ENCODE data around the gene CASR.

CASR gene

DNA sequence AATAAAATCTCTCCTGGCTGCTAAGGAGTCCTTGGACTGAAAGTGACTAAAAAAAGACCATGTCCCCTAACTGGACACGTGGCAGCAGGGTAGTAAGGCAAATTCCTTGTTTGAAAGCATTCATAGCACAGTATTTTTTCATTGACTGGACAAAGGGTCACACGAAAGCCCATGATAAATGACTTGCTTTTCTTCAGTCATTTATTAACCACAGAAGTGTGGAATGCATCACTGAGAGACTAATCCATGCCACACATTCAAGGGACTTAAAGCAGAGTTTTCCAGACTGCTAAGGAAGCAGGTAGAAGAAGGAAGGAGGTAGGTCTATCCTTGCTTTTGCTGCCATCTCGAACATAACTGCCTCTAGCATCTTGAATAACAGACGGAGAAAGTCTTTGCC, 31.2 kb downstream of the CASR start:
- DNase-seq (ENCODE audit: low read depth in 2 of 2): no peak

DNA sequence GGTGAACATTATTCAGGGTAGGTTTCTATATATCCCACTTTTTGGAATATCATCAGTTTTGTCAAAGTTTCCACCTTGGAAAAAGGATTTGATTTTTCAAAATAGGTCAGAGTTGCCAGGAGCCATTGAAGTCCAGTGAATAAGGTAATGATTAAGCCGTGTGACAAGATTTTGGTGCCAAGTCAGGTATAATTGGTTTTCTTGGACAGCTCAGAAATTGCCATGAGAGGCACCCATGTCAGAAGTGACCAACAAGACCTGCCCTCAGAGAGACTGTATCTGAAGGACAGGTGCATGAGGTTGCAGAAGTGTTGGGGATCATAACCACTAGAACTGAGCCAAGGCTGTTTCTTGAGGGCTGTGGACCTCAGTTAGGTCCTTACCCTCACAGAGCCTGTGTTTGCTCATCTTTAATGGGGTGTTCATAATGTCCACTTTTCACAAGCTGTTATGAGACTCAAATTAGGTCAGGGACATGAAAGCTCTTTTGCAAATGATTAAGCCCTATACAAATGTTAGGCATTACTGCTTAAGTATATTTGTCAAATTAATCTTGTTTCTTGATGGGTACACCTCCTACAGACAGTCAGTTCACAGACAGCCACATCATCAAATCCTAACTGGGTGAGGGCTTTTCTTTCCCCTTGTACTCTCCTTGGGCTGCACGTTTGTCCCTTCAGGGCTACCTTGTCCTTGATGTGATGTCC, 32.3 kb downstream of the CASR start:
- no peak for DNase-seq (ENCODE audit: low read depth in 2 of 2)

DNA sequence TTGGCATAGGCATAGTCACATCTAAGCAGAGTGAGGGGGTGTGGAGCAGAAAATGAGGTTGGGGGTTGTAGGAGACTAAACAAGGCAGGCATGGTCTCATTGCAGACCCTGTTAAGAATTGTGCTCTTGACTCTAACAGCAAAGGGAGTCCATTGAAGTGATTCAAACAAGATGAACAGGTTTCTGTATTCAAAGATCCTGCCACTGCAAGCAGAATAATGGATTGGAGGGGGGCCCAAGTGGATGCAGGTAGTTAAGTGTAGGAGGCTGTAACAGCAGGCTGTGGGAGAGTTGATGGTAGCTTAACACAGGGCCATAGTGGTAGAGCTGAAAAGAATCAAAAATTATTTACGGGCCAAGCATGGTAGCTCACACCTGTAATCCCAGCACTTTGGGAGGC, 34.4 kb downstream of the CASR start:
- DNase-seq (ENCODE audit: low read depth in 2 of 2): no peak

DNA sequence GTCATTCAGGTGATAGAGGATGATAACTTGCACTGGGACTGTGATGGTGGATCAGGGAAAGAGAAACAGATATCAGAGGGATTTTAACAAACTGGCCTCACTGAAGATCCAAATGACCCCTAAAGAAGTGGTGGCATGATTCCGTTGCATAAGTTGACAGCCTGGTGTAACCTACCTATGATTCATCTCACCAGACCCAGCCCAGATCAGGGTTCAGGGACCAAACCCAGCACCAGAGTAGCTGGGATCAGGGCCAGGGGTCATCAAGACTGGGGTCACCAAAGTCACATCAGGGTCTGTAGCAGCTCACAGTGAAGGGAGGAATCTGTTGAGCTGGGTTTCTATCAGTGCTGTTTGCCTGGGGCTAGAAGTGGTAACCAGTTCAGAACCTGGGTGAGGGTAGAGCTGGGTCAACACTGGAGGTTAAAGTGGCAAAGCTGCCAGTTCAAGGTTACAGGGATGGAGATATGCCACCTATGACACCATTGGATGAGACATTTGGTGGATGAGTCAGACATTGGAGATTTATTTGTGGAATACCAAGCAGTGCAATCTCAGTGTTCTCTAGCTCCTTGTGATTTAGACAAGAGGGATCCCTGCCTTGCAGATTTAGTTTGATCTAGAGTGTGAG, 35.9 kb downstream of the CASR start:
- no peak for DNase-seq (ENCODE audit: low read depth in 2 of 2)

DNA sequence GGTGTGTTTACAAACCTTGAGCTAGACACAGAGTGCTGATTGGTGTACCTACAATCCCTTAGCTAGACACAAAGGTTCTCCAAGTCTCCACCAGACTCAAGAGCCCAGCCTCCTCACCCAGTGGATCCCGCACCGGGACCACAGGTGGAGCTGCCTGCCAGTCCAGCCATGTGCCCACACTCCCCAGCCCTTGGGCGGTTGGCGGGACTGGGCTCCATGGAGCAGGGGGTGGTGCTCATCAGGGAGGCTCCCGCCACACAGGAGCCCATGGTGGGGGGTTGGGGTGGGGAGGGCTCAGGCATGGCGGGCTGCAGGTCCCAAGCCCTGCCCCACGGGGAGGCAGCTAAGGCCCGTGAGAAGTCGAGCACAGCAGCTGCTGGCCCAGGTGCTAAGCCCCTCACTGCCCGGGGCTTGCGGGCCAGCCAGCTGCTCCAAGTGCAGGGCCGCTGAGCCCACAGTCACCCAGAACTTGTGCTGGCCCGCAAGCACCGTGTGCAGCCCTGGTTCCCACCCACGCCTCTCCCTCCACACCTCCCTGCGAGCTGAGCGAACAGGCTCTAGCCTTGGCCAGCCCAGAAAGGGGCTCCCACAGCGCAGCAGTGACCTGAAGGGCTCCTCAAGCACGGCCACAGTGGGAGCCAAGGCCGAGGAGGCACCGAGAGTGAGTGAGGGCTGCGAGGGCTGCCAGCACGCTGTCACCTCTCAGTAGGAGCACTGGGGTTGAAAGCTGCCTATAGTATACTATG, 43.7 kb downstream of the CASR start:
- no peak for DNase-seq (ENCODE audit: low read depth in 2 of 2)

DNA sequence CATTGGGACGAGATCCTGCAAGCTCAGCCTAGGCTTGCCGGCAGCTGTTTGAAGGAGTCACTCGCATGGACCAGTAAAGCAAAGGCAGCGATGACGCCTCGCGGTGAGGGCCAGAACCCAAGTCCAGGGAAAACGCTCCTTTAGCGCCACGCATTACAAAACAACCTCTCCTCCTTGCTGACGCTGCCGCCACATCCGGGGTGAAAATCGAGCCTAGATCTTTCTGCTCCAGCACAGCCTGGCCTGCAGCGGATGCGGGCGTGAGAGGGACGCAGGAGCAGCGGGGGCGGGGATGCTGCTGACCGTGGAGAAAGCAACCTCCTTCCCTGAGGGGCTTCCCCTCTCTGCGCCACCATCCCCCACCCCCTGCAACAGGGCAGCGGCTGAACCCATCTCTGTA, 46.7 kb downstream of the CASR start:
- no peak for DNase-seq (ENCODE audit: low read depth in 2 of 2)

DNA sequence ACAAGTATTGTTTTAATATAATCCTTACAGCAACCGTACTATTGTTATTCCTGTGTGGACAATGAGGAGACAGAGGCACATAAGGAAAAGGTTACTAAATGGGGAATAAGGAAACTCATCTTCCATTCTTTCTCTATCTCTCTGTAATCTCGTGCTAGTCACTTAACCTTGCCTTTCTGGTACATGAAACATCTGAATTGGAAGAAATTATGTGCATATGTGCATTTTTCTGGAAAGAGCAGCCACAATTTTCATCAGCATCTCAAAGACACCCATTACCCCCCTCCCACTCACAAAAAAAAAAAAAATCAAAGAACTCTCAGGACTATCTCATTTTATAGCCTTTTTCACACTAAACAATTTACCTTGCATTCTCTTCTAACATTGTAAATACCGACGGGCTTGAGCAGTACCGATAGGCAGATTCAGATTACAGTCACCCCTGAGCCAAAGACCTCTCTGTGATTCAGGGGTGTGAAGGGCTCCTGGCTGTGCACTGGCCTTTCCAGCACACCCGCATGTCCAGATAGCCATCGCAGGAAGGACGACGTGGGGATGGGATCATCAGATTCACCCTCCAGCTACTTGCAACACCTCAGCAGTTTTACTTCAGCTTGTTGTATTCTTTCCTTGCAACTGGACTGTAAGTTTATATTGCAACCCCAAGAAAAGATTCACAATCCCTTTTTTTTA, 48.1 kb downstream of the CASR start:
- DNase-seq (ENCODE audit: low read depth in 2 of 2): no peak

DNA sequence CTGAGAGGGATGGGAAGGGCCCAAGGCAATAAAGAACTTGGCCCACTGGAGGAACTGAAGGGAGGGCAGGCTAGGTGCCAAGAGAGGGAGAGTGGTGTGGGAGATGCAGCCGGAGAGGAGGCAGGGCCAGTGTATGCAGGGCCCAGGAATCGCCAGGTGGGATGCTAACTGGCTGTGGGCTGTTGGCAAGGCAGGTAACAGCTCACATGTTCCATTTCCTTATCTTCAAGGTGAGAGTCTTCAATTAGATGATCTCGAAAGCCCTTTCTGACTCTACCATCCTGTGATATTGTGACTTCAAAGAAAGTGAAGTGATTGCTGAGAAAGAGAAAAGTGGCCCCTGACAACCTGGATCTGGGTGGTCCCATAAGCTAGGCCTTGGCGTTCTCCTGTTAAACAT, 49.0 kb downstream of the CASR start:
- no peak for DNase-seq (ENCODE audit: low read depth in 2 of 2)

DNA sequence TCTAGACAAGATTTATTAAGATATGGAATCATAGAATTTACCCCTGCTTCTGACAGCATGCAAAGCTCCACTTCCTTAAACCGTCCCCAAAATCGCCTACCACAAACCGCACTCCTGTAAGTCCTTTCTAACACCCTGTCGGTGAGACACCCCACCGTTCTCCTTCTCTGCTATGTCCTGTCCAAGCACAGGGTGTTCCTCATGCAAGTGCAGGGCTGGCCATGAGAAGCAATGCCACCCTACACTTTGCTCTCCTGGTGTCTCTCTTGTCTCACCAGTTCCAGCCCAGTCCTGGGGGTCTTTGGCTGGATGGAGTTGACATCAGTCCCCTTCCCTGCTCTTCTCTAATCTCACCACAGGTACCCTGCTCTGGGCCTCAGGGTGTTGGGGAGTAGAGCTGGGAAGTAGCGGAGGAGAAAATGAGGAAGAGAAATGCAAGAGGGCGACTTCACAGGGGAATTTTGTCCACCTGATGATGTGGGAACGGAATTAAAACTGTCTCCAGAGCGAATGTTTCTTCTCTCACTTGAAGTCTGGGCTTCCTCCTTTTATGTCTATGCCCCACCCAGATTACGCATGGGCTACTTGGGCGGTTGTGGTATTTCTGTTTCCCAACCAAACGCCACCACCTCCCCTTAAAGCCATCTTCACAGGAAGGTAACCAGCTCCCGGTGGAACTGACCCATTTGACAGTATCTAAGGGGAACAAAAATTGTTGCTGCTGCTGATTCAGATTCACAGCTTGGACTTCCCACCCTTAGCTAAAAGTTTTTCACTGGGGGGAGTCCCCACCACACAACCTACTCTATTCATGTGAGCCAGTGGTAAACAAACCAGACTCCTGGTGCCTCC, 49.9 kb downstream of the CASR start:
- DNase-seq (ENCODE audit: low read depth in 2 of 2): no peak

DNA sequence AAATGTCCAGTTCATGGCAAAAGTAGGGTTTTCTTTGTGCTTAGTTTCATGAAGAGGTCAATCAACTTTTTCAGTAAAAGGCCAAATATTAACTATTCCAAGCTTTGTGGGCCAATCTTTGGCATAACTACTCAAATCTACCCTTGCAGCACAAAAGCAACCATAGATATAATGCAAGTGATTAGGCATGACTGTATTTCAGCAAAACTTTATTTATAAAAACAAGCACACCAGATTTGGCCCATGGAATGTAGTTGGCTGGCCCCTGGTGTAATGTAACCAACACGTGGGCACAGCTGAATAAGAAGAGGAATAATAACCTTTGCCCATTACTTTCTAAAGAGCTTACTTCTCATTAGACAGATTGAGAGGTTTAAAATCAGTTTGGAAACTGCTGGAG, 50.6 kb downstream of the CASR start:
- DNase-seq (ENCODE audit: low read depth in 2 of 2): no peak

DNA sequence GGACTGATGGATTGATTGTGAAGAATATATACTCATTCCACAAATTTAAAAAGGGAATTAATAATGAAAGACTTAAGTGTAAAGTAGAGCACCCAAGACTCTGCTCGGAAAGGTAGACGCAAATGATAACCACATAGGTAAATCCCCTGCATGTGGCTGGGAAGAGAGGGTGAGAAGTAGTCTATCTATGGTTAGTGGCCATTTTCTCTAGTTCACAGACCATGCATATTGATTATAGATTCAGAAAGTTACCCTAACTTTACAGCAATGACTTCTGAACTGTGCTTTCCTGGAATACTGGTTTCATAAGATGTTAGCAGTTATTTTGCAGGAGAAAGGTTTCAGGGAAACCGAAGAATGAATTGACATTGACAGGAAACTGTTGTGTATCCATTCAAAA, 51.7 kb downstream of the CASR start:
- DNase-seq (ENCODE audit: low read depth in 2 of 2): no peak

DNA sequence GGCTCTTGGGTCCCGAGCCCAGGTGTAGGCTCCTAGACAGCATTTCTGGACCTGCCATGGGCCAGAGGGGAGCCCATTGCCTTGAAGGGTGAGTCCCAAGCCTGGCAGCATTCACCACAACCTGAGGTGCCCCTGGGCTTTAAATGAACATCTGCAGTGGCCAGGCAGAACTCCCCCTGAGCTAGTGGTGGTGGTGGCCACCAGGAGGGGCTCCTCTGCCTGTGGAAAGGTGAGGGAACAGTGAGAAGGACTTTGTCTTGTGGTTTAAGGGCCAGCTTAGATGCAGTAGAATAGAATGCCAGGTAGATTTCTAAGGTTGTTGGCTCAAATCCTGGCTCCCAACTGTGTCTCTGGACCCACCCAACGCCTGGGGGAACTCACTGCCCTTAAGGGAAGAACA, 55.6 kb downstream of the CASR start:
- no peak for DNase-seq (ENCODE audit: low read depth in 2 of 2)

DNA sequence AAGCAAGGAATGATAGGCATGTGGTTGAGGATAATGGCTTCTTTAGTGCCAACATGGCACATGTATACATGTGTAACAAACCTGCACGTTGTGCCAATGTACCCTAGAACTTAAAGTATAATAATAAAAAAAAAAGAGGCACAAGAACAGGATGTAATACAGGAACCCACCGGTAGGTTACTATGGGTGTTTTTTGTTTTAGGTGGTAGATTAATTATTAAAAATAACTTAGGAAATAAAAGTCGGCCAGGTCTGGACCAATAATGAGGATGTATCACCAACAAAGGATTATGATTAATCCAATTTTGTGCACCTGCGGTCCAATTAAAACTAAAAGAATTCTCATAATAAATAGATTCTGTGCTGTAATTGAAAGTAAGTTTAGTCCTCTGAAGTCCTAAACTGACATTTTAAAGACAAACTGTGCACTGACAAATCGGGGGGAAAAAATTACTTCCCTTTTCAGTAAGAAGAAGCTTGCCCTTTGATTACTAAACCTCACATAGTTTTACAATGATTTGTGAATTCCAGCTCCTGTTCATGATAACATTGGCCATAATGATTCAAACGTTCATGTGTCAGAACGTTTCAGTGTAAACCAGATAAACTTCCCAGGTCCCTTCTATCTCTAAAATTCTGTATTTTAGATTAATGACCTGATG, 62.2 kb downstream of the CASR start:
- DNase-seq (ENCODE audit: low read depth in 2 of 2): no peak

DNA sequence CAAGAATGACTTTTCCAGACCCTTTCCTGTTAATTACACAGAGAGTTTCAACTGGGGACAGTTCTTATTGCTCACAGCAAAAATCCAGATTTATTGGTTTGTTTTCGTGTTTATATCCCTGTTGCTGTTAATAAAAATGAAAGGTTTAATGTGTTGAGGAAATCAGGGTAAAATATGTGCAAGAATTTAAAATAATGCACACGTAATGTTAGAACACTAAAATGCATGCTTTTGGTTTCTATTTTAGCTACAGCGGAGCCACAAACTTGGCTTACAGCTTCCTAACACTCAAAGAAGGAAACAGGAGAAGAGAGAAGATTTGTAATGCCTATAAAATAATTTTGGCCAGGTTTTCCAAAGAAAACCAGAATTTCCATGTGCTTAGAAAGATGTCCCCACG, 62.7 kb downstream of the CASR start:
- no peak for DNase-seq (ENCODE audit: low read depth in 2 of 2)

DNA sequence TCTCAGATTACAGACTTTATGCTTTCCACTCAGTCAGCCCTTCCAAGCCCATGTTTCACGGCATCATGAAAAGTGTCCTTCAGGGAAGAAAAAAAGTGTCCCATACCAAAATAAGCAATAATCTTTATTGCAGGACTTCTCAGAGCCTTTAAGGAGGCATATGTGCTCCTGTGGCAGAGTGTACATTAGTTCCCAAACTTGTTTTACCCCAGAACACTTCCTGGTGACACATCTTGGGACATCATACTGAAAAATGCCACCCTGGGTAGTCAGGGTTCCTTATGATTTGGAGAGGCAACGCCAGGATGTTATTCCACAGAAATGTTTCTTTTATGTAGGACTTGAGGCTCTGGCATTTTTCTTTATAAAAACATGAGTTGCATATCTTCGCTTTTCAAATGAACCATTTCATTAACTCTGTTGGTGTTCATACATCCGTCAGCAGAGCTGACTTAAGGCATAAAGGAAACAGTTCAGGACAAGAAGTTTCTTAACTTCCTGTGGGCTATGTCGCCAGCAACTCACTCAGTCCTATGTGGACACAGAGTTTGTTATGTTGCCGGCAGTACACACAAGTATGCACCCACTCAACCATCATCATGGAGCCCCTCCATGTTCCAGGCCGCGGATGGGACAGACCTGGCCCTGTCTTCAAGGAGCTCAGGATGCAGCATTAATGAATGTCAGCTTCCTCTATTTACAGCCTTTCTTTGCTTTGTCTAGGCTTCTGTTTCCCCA, 63.8 kb downstream of the CASR start:
- no peak for DNase-seq (ENCODE audit: low read depth in 2 of 2)

DNA sequence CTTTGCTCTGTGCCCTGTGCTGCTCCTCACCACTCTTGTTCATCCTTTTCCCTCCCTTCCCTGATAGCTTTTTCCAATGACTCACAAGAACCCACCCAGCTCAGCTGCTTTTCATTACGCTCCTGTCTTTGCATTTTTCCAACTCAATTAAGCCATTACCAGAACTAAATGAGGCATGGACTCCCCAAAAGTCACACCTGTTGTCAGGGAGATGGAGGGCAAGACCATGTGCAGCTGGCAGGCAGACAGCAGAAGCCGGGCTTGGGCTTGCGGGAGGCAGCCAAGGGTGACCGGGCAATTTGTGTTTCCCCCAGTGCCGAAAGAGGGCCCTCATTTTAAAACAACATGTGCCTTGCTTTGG, 64.3 kb downstream of the CASR start:
- no peak for DNase-seq (ENCODE audit: low read depth in 2 of 2)

DNA sequence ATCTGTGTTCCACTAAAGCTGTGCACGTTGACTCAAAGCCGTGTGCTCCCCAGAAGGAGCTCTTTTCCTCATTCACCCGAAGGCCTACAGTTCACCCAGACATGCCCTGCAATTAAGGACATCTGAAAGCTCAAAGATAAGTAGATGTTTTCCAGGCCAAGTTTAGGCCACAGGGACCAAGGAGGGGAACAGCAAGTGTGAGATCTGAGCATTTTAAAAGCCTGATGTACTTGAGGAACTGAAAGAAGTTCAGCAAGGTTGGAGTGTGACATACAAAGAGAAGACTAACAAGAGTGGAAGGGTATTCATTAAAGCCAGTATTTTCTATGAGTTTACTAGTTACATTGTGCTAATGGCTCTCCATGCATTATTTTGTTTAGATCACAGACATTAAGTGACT, 68.0 kb downstream of the CASR start:
- DNase-seq (ENCODE audit: low read depth in 2 of 2): no peak

DNA sequence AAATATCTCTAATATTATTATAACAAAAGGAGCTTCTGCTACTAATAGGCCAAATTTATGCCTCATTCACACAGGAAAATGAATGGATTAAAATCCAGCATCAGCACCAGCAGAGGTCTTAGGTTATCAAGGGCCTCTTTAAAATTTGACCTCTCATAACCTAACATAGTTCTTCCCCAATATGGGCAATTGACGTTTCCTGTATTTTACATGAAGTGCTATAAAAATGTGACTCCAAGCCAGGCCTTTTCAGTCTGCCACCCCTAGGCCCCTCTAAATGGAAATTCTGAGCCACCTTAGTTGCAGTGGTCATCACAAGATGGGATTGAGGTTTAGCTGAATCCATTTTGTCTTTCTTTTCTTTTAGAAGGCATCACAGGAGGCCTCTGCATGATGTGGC, 70.1 kb downstream of the CASR start:
- DNase-seq (ENCODE audit: low read depth in 2 of 2): no peak

DNA sequence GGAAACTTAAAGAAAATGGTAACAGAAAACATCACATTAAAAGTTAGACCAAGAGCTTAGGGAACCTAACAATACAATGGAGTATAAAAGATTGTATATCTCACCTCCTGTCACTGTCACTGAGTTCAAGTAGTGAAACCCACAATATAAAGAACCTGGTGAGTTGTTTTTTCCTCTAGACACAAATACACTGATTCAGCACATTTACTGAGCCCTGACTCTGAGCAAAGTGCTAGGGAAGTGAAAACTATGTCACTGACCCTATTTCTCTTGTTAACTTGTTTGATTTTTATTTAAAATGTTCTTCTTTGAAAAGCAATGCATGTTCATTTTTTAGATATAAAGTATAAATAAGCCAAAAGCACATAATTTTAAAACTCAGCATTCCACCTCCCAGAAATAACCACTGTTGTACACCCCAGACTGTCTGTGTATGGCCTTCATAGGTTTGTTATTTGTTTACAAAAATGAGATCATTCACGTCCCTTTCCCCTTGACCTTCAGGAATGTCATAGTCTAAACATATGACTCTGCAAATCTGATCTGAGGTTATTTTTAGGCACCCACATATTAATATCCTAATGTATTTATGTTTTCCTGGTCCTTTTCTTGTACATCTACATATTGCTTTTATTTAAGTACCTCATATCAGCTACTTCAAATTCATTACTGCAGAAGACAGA, 72.4 kb downstream of the CASR start:
- DNase-seq (ENCODE audit: low read depth in 2 of 2): no peak

All from activated CD4-positive, alpha-beta T cell treated with anti-CD3 and anti-CD28 coated beads for 24 hours (primary cell).